GM10266 (cell line): ENCODE results near the gene OLA1.

Experiments
- DNase-seq: peaks from one replicate; pipeline ENCODE4 v3.0.0; 2012; ENCODE audit errors: extremely low spot score
- TF ChIP-seq, protein P1 (sequence below): IDR thresholded peaks from 2 replicates; pipeline ENCODE4 v1.5.1; 2012; ENCODE audit warnings: mild to moderate bottlenecking, low read depth; ENCODE audit not compliant: control insufficient read depth, insufficient read depth; ENCODE audit errors: missing control alignments

OLA1 gene

DNA sequence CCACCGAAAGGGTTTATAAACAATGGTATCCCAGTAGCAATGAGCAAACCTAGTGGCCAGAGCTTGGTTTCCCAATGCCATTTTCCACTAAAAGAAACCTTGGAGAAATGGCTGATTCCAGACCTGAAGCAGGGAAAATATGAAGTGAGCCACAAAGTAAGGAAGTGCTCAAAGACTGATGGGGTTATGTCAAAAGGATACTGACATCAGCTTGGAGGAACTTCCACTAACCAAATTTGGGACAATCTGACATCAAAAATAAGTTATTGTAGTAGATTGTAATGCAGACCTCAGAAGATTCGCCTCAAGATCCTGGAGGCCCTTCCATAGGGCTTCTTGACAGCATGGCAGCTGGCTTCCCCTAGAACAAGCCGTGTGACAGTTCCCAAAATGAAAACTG is 203.8 kb downstream of the OLA1 start:
- TF ChIP-seq, protein P1, sequence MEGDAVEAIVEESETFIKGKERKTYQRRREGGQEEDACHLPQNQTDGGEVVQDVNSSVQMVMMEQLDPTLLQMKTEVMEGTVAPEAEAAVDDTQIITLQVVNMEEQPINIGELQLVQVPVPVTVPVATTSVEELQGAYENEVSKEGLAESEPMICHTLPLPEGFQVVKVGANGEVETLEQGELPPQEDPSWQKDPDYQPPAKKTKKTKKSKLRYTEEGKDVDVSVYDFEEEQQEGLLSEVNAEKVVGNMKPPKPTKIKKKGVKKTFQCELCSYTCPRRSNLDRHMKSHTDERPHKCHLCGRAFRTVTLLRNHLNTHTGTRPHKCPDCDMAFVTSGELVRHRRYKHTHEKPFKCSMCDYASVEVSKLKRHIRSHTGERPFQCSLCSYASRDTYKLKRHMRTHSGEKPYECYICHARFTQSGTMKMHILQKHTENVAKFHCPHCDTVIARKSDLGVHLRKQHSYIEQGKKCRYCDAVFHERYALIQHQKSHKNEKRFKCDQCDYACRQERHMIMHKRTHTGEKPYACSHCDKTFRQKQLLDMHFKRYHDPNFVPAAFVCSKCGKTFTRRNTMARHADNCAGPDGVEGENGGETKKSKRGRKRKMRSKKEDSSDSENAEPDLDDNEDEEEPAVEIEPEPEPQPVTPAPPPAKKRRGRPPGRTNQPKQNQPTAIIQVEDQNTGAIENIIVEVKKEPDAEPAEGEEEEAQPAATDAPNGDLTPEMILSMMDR, result no peak
- no peak for DNase-seq

- TF ChIP-seq, protein P1, result no peak
- no peak for DNase-seq
Measured at GRCh38 chr2:174040417-174040701, 208.0 kb downstream of the OLA1 start.

DNA sequence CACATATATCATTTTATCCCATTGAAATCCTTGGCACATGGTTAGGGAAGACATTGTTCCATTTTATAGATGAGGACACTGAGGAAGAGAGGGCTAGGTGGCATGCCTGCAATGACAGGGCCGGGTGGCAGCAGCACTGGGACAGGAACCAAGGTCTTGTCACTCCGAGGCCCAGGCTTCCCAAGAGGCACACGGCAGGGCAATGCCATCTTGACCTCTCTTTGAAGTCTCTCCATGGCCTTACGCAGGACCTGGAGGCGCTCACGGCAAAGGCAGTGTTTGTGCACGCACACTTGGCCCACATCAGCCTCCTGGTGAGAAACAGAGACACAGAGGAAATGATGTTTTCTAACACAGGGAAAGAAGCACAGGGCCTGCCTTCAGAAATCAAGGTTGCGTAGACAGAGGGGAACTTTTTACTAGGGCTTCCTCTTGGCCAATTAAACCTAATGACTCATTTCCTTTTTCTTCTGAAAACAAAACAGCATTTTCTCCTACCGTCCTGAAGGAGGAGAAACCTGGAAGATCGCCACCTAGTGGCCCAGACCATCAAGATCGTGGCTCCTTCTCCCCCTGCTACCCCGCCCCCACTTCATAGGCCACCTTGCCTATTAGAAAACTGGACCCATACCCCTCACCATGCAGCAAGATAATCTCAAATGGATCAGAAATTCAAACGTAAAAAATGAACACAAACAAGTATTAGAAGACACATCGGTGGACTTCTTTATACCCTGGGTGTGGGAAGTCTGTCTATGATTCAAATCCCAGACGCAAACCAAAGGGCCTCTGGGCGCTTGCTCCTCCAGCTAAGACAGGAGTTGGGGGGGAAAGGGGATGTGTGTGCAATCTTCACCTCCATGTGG is 208.5 kb downstream of the OLA1 start:
- TF ChIP-seq, protein P1, result peak; percentile 83

DNA sequence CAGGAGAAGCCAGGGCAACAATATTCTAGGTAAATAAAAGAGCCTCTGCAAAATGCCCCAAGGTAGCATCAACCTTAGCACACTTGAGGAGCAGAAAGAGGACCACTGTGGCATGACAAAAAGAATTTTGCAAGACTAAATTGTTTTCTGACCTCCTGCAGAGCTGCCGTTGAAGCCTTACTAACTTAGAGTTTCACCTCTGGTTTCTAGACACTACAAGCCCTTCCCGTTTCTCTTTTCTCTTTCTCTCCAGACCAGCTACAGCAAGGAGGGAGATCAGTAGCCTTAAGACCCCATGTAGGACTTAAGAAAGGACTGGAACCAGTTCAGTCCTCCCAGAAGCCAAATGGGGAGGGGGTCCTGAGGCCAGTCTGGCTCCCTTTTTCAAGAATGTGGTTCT is 209.9 kb downstream of the OLA1 start:
- DNase-seq, result no peak
- TF ChIP-seq, protein P1, result no peak

More for the DNA sequence above, 208.5 kb downstream of the OLA1 start:
- peak; percentile 83 for DNase-seq

DNA sequence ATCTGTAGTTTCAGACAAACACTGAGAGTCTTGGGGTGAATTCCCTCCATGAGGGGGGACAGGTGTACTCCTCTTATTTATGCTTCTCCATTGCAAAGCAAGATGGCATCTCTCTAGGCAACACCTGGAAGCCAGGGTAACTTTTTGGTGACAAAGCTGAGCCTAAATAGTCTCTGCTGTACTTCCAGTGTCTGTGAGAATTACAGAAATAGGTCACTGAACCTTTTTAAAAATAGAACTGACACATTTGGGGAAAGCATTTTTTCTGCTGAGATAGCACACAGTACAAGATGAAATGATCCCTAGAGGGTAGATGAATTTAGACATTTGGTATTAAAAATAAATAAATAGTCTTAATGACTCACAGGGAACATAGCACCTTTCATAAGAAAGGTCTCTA is 211.5 kb downstream of the OLA1 start:
- DNase-seq, result no peak
- TF ChIP-seq, protein P1, result no peak

GRCh38 chr2:174035981-174036742 is 212.2 kb downstream of the OLA1 start:
- DNase-seq, result no peak
- TF ChIP-seq, protein P1, result no peak
